IPS-15b (cell line): Measurements from ENCODE around the gene PLCL1.

Source experiments
- H3K27me3 ChIP-seq: one replicate; pipeline ENCODE4 v1.6.1; 2013; ENCODE audit warnings: low read length; ENCODE audit not compliant: control insufficient read depth, insufficient read depth
- H3K36me3 ChIP-seq: one replicate; pipeline ENCODE4 v1.6.1; 2013; ENCODE audit warnings: low read length; ENCODE audit not compliant: control insufficient read depth, insufficient read depth
- H3K4me1 ChIP-seq: one replicate; pipeline ENCODE4 v1.6.1; 2013; ENCODE audit warnings: mild to moderate bottlenecking, low read length; ENCODE audit not compliant: control insufficient read depth, insufficient read depth
- H3K4me3 ChIP-seq: one replicate; pipeline ENCODE4 v1.5.1; 2013; ENCODE audit warnings: low read depth, low read length
- H3K9ac ChIP-seq: one replicate; pipeline ENCODE4 v1.6.1; 2013; ENCODE audit warnings: low read depth, mild to moderate bottlenecking, low read length
- H3K9me3 ChIP-seq: one replicate; pipeline ENCODE4 v1.6.1; 2013; ENCODE audit warnings: mild to moderate bottlenecking, low read length; ENCODE audit not compliant: control insufficient read depth, insufficient read depth

The PLCL1 gene

DNA sequence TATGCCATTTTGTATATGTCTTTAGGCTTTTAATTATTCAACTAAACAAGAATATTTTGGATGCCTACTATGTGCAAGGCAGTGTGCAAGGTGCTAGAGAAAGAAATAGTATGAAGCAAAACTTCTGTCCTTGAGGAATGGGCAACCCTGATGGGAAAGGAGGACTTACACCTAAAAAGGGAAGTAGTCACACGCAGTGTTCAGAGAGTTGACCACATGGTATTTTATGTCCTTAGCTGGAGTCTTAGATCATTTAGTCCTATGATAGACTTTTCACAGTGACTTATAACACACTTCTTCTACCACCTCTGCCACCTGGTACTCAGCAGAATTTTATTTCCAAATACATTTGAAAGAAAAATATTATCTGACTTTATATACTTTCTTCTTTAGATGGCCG lies 291.6 kb downstream of the PLCL1 start:
- Histone ChIP-seq H3K27me3 (no peaks in the 10 kb centered on the region), H3K9me3 (no peaks in the 10 kb centered on the region), H3K36me3 (no peaks in the 10 kb centered on the region), H3K4me3 (no peak overlapping the region), H3K9ac (no peak overlapping the region), H3K4me1 (no peaks in the 10 kb centered on the region)

DNA sequence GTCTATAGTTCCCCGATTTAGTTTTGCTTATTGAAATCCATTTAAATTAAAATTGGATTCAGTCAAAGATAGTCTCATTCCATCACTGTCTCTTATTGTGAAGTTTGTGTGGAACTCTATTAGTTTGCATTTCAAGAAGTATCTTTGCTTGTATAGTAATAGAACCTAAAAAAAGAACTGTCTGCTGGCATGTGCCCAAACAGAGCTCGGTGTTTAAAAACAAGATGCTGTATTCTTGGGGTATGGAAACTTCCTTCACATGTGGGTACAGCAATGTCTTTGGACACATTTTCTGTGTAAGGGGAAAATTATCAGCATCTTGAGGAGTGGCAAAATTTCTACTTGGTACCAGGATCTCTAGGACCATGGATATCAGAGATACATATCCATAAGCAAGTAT lies 292.6 kb downstream of the PLCL1 start:
- no peaks in the 10 kb centered on the region for H3K9me3 ChIP-seq
- H3K27me3 ChIP-seq, result no peaks in the 10 kb centered on the region

DNA sequence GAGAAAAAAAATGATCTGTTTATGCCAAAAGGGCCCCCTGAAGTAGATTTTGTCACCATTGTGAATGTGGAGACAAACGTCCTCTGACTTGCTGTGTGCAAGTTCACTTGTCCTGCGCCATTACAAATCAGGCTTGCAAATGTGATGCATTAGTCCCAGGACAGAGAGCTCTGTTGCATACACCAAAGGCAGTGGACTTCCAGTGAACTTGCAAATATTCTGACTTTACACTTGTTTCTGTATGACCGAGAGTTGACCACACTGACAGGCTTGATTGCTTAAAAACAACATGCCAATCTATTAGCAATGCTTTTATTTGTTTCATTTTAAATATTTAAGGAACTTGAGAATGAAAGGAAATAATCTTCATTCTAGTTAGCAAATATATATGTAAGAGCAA lies 293.2 kb downstream of the PLCL1 start:
- Histone ChIP-seq H3K27me3 (no peaks in the 10 kb centered on the region), H3K4me1 (no peaks in the 10 kb centered on the region), H3K36me3 (no peaks in the 10 kb centered on the region), H3K4me3 (no peak overlapping the region), H3K9me3 (no peaks in the 10 kb centered on the region), H3K9ac (no peak overlapping the region)

More for the DNA sequence above, 292.6 kb downstream of the PLCL1 start:
- Histone ChIP-seq H3K9ac (no peak overlapping the region), H3K4me3 (no peak overlapping the region), H3K36me3 (no peaks in the 10 kb centered on the region), H3K4me1 (no peaks in the 10 kb centered on the region)

DNA sequence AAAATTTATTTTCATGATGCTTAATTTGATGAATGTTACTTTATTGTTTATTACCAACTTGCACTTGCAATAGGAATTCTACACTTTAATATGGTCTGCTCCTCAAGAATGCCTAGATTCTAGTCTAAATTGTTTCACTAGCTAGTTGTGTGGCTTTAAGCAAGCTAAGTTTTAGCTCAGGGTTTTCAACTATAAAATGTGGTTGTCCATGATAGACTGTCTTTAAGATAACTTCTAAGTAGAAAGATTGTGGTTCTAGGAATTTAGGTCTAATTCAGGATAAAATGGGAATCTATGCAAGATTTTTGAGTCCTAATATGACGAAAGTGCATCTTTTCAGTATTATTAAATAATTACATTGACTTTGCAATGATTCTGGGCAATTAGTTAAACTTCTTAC lies 294.0 kb downstream of the PLCL1 start:
- H3K4me1 ChIP-seq, result no peaks in the 10 kb centered on the region
- H3K4me3 ChIP-seq, result no peak overlapping the region
- no peaks in the 10 kb centered on the region for H3K36me3 ChIP-seq
- no peaks in the 10 kb centered on the region for H3K27me3 ChIP-seq
- H3K9me3 ChIP-seq, result no peaks in the 10 kb centered on the region
- H3K9ac ChIP-seq, result no peak overlapping the region

DNA sequence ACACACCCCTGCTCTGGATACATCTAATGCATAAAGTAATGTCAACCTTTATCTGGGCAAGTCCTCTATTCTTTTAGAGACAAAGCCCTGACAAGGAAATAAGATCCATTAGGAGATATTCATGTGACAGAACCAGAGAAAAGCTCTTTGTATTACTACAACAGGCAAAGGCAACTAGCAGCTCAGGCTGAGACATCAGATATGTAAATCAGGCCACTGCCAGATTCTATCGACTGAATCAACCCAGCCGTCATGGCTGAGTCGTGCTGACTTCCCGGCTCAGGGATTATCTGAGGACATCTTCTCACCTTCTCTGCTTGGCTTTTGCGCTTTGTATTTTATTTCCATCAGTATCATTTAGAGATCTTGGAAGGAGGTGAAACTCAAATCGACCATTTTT lies 294.5 kb downstream of the PLCL1 start:
- Histone ChIP-seq H3K4me3 (no peak overlapping the region), H3K9ac (no peak overlapping the region), H3K9me3 (no peaks in the 10 kb centered on the region), H3K4me1 (no peaks in the 10 kb centered on the region), H3K27me3 (no peaks in the 10 kb centered on the region), H3K36me3 (no peaks in the 10 kb centered on the region)

DNA sequence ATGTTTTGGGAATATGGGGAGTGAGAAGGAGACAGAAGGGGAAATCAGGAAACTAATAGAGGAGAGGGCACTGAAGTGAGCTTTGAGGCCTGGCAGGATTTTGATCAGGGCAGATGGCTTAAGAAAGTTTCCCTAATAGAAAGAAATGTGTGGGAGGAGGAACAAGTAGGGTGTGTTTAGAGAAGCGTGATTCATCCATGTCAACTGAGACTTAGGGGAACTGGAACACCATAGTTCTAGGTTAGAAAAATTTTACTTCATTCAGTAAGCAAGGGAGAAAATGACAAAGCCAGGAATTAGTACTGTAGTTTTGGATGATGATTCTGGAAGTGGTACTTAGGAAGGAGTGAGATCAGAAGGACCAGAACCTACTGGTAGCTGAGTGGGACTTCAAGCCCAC lies 296.0 kb downstream of the PLCL1 start:
- no peaks in the 10 kb centered on the region for H3K27me3 ChIP-seq
- no peak overlapping the region for H3K9ac ChIP-seq
- no peaks in the 10 kb centered on the region for H3K9me3 ChIP-seq
- H3K4me1 ChIP-seq, result no peaks in the 10 kb centered on the region
- H3K36me3 ChIP-seq, result no peaks in the 10 kb centered on the region
- no peak overlapping the region for H3K4me3 ChIP-seq

DNA sequence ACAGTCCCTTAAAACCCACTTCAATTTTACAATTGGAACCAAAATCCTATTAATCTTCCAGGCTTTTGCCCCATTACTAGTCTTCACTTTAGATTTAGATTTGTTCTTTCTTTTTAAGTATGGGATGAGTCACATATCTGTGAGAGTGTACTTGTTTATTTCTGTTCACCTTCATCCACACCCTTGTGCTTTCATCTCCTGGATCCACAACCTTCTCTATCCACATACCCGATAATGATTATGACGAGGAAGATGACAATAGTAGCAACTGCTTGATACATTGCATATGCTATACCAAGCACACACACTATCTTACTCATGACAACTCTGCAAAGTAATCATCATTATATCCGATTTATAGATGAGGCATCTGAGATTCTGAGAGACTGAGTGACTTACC lies 297.3 kb downstream of the PLCL1 start:
- Histone ChIP-seq H3K9ac (no peak overlapping the region), H3K27me3 (no peaks in the 10 kb centered on the region), H3K4me3 (no peak overlapping the region), H3K9me3 (no peaks in the 10 kb centered on the region), H3K4me1 (no peaks in the 10 kb centered on the region), H3K36me3 (no peaks in the 10 kb centered on the region)

DNA sequence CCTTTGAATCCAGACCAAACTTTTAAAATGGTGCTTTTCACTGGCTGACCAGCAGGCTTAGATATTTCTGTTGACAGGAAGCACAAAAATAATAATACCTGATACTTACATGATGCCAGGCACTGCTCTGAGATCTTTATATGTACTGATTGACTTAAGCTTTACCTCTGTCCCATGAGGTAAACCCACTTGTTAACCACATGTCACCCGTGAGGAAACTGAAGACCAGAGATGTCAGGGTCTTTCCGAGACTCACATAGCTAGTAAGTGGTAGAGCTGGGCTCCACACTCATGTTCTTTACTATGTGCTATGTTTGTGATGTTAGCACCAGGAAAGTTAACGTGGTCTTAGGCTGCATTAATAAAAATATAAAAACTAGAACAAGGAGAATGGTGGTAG lies 297.7 kb downstream of the PLCL1 start:
- Histone ChIP-seq H3K9me3 (no peaks in the 10 kb centered on the region), H3K36me3 (no peaks in the 10 kb centered on the region), H3K27me3 (no peaks in the 10 kb centered on the region), H3K4me3 (no peak overlapping the region), H3K9ac (no peak overlapping the region), H3K4me1 (no peaks in the 10 kb centered on the region)

DNA sequence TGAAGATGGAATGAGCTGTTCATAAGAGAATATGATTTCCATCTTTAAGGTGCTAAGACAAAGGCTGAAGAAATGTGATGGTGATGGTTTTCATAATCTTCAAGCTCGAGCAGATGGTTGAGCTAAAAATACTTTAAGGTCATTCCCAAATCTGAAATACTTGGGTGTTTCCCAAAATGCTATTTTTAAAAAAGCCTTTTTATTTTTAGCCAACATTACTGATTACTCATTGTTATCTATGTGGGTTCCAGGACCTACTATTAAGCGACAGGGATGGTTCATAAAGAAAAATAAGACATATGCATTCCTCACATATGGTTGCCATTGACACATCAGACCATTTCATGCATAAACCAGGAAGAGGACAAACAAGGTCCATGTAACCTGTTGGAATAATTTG lies 298.5 kb downstream of the PLCL1 start:
- Histone ChIP-seq H3K36me3 (no peaks in the 10 kb centered on the region), H3K4me3 (no peak overlapping the region), H3K9me3 (no peaks in the 10 kb centered on the region), H3K4me1 (no peaks in the 10 kb centered on the region), H3K27me3 (no peaks in the 10 kb centered on the region), H3K9ac (no peak overlapping the region)

DNA sequence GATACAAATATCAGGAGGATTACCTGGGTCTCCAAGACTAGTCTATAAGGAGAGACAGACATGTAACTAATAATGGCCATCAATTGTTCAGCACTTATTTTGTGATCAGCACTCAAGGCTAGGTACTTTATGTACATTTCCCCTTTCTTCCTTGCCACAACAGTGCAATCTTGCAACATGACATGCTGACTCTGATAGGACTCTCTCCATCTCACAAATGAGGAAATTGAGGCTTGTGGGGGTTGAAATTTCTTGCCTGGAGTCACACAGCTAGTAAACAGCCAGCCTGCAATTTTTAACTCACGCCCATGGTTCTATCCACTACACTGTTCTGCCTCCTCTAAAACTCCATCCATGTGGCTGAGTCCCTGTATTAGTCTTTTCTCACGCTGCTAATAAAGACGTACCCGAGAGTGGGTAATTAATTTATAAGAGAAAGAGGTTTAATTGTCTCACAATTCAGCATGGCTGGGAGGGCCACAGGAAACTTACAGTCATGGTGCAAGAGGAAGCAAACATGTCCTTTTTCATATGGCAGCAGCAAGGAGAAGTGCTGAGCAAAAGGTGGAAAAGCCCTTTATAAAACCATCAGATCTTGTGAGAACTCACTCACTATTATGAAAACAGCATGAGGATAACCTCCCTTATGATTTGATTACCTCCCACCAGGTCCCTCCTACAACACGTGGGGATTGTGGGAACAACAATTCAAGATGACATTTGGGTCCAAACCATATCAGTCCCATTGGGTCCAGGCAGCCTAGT lies 302.4 kb downstream of the PLCL1 start:
- H3K27me3 ChIP-seq, result no peaks in the 10 kb centered on the region
- no peaks in the 10 kb centered on the region for H3K9me3 ChIP-seq
- H3K9ac ChIP-seq, result no peak overlapping the region
- no peak overlapping the region for H3K4me3 ChIP-seq
- no peaks in the 10 kb centered on the region for H3K4me1 ChIP-seq
- no peaks in the 10 kb centered on the region for H3K36me3 ChIP-seq

DNA sequence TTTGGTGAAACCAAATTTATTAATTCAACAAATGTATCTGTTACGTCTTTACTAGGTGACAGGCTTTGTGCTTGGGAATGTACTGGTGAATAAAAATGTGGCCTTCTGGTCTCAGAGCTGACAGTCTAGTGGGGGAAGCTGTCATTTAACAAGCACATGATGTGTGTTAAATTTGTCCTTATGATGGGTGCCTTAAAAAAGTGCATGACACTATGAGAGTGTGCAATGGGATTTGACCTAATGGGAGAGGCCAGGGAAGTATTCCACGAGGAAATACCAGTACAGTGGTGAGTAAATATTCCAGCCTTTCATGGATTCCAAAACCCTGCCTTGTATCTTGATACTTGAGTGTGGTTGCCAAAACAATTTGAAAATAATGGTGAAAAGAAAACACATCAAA lies 308.9 kb downstream of the PLCL1 start:
- Histone ChIP-seq H3K9ac (no peak overlapping the region), H3K4me1 (no peaks in the 10 kb centered on the region), H3K27me3 (no peaks in the 10 kb centered on the region), H3K4me3 (no peak overlapping the region), H3K9me3 (no peaks in the 10 kb centered on the region), H3K36me3 (no peaks in the 10 kb centered on the region)

DNA sequence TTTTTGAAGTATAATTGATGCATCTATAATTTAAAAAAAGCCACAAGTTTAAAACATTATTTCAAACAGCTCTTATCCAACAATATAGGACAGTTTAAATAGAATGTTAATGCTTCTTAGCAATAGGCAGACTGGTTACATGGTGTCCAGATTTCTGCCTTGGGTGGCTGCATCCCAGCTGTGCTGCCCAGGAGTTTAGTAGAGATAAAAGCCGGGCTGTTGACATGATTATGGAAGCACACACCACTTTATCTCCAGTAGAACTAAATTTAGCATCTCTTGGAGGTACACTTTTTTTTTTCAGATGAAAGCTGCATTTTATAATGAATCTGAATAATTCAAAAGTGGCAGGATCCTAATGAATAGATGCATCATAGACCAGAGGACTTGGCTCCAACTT lies 309.7 kb downstream of the PLCL1 start:
- Histone ChIP-seq H3K4me3 (no peak overlapping the region), H3K27me3 (no peaks in the 10 kb centered on the region), H3K36me3 (no peaks in the 10 kb centered on the region)

More for the DNA sequence above, 309.7 kb downstream of the PLCL1 start:
- no peaks in the 10 kb centered on the region for H3K9me3 ChIP-seq
- no peaks in the 10 kb centered on the region for H3K4me1 ChIP-seq
- H3K9ac ChIP-seq, result no peak overlapping the region
